CD4-positive, CD25-positive, alpha-beta regulatory T cell (primary cell): ENCODE data around the gene ADCY2. TPM values are rescaled to one million over a fixed set of nuclear protein-coding genes. Genes with fewer than 3 reads are reported as not detected.

ENCODE experiments used
- ATAC-seq, 2 donors: fragments of 150-1000 bp; cut with Tn5 transposase; one replicate each; pipeline ENCODE4 v1.10.0; 2021; ENCODE audit warnings: low read depth in 2 of 2, moderate number of reproducible peaks in 2 of 2, moderate library complexity in 1 of 2
- DNase-seq, 3 donors: peaks; one replicate each; pipeline versions ENCODE4 v3.0.0 to v3.0.0-alpha.2; 2012 to 2022; ENCODE audit warnings: mixed read lengths in 1 of 3
- H3K27ac ChIP-seq: one replicate; pipeline ENCODE4 v1.7.0; 2013; ENCODE audit warnings: mild to moderate bottlenecking, low read length; ENCODE audit not compliant: insufficient read depth, poor library complexity, severe bottlenecking
- H3K27me3 ChIP-seq: one replicate; pipeline ENCODE4 v1.7.0; 2013; ENCODE audit warnings: low read length; ENCODE audit not compliant: control insufficient read depth, insufficient read depth
- H3K36me3 ChIP-seq: one replicate; pipeline ENCODE4 v1.7.0; 2013; ENCODE audit warnings: mild to moderate bottlenecking, low read length, moderate library complexity; ENCODE audit not compliant: control insufficient read depth, insufficient read depth
- H3K4me1 ChIP-seq: 2 replicates; pipeline ENCODE4 v1.7.0; 2013; ENCODE audit warnings: mild to moderate bottlenecking, low read length; ENCODE audit not compliant: insufficient read depth, control insufficient read depth, poor library complexity, severe bottlenecking
- H3K4me3 ChIP-seq: one replicate; pipeline ENCODE4 v1.7.0; 2013; ENCODE audit warnings: low read depth, mild to moderate bottlenecking, low read length, moderate library complexity
- H3K9me3 ChIP-seq, 2 experiments: 1 replicate in 1 of 2; 2 replicates in 1 of 2; pipeline ENCODE4 v1.7.0; 2013; ENCODE audit warnings: low read length in 2 of 2, mild to moderate bottlenecking in 1 of 2, moderate library complexity in 1 of 2; ENCODE audit not compliant: control insufficient read depth in 2 of 2
- H3K27ac Mint-ChIP-seq, 3 donors: one replicate each; pipeline ENCODE4 v1.8.0; 2020 to 2022; ENCODE audit warnings: mild to moderate bottlenecking in 3 of 3, mixed read lengths in 3 of 3, moderate library complexity in 2 of 3
- H3K27me3 Mint-ChIP-seq: one replicate; pipeline ENCODE4 v1.8.0; 2022; ENCODE audit warnings: mild to moderate bottlenecking, mixed read lengths
- H3K36me3 Mint-ChIP-seq: one replicate; pipeline ENCODE4 v1.8.0; 2020; ENCODE audit warnings: mixed read lengths
- H3K4me1 Mint-ChIP-seq, 4 donors: one replicate each; pipeline ENCODE4 v1.8.0; 2020 to 2022; ENCODE audit warnings: mixed read lengths in 4 of 4, mild to moderate bottlenecking in 1 of 4
- H3K4me3 Mint-ChIP-seq, 4 donors: one replicate each; pipeline ENCODE4 v1.8.0; 2020 to 2022; ENCODE audit warnings: mild to moderate bottlenecking in 4 of 4, mixed read lengths in 4 of 4, moderate library complexity in 3 of 4
- H3K9me3 Mint-ChIP-seq, 7 donors: one replicate each; pipeline ENCODE4 v1.8.0; 2020 to 2022; ENCODE audit warnings: mixed read lengths in 7 of 7, mild to moderate bottlenecking in 3 of 7, moderate library complexity in 2 of 7
- polyA plus RNA-seq, 4 donors: library from polyadenylated mRNA; unstranded; fragments of 300-500 nt; fragmentation: Illumina TruSeq; gene quantifications; one replicate each; pipeline ENCODE4 v1.2.3, GENCODE V29; 2021
- total RNA-seq: library from RNA; stranded (reverse); gene quantifications from one replicate; pipeline ENCODE4 v1.2.3, GENCODE V29; 2022

The ADCY2 gene
- total and polyA plus RNA-seq, 5 donors from 2014 or later: not detected

DNA sequence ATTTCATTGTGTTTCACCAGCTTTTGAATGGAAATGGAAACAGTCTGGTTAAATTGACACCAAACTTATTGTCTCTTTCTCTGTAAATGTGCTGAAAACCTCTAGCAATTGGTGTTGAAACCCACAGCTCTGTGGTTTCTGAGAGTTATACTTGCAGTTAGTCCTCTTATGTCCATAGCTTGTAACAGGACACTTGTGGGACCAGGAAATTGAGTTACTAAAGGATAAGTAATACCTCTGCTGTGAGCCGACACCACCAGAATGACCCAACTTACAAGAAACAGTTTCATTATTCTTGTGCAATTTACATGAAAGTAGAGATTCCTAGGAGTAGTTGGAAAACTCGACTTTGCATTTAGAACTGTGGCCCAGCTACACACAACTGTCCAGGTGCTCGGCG, 263.5 kb downstream of the ADCY2 start:
- Mint-ChIP-seq H3K27me3 (no peaks in the 10 kb centered on the region), H3K9me3 (peaks cover 0 to 3% (median 0%) of the 10 kb centered on the region in 7 donors), H3K4me1 (no peaks in the 10 kb centered on the region), H3K36me3 (no peaks in the 10 kb centered on the region), H3K4me3 (no peak overlapping the region), H3K27ac (no peak overlapping the region)
- no peaks in the 10 kb centered on the region for H3K4me1 ChIP-seq
- H3K9me3 ChIP-seq: no peaks in the 10 kb centered on the region
- no peaks in the 10 kb centered on the region for H3K27me3 ChIP-seq
- H3K36me3 ChIP-seq: no peaks in the 10 kb centered on the region
- H3K4me3 ChIP-seq: no peak overlapping the region
- ATAC-seq (no peak), DNase-seq (no peak)
- H3K27ac ChIP-seq: no peak overlapping the region

- no peak for ATAC-seq
- Histone ChIP-seq H3K4me1 (no peaks in the 10 kb centered on the region), H3K4me3 (no peak overlapping the region), H3K27me3 (no peaks in the 10 kb centered on the region), H3K9me3 (no peaks in the 10 kb centered on the region), H3K27ac (no peak overlapping the region), H3K36me3 (no peaks in the 10 kb centered on the region)
- DNase-seq: no peak
- peaks cover 0 to 5% (median 3%) of the 10 kb centered on the region in 7 donors for H3K9me3 Mint-ChIP-seq
- no peaks in the 10 kb centered on the region for H3K36me3 Mint-ChIP-seq
- no peaks in the 10 kb centered on the region for H3K4me1 Mint-ChIP-seq
- H3K27ac Mint-ChIP-seq: no peak overlapping the region
- no peaks in the 10 kb centered on the region for H3K27me3 Mint-ChIP-seq
- no peak overlapping the region for H3K4me3 Mint-ChIP-seq
These were observed 266.4 kb downstream of the ADCY2 start for GRCh38 chr5:7662289-7662688.

GRCh38 chr5:7663808-7664207, 267.9 kb downstream of the ADCY2 start:
- H3K4me3 Mint-ChIP-seq: no peak overlapping the region
- Histone ChIP-seq H3K9me3 (no peaks in the 10 kb centered on the region), H3K4me3 (no peak overlapping the region), H3K4me1 (no peaks in the 10 kb centered on the region), H3K27ac (no peak overlapping the region), H3K36me3 (no peaks in the 10 kb centered on the region), H3K27me3 (no peaks in the 10 kb centered on the region)
- ATAC-seq (no peak), DNase-seq (no peak)
- no peak overlapping the region for H3K27ac Mint-ChIP-seq
- H3K36me3 Mint-ChIP-seq: no peaks in the 10 kb centered on the region
- peaks cover 0 to 5% (median 2%) of the 10 kb centered on the region in 7 donors for H3K9me3 Mint-ChIP-seq
- peaks cover 0 to 2% (median 0%) of the 10 kb centered on the region in 4 donors for H3K4me1 Mint-ChIP-seq
- H3K27me3 Mint-ChIP-seq: no peaks in the 10 kb centered on the region

DNA sequence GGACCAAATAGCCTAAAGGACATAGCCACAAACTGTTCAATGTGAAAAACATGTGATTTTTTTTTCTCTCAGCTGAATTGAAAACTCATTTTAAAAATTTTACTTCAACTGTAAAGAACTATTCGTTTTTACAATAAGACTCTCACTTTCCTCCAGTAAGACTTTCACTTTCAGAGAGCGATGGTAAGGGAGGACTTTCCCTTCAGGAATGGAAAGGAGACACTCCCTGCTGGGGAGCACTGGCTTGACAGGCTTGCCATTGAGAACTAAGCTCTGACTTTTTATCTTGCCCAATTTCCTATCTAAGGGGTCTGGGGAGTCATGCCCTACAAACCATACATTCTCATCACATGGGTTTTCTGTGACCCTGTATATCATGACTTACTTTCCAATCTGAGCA, 268.3 kb downstream of the ADCY2 start:
- Mint-ChIP-seq H3K36me3 (no peaks in the 10 kb centered on the region), H3K4me3 (no peak overlapping the region), H3K27me3 (no peaks in the 10 kb centered on the region), H3K4me1 (peaks cover 0 to 2% (median 0%) of the 10 kb centered on the region in 4 donors), H3K9me3 (peaks cover 0 to 5% (median 3%) of the 10 kb centered on the region in 7 donors), H3K27ac (no peak overlapping the region)
- Histone ChIP-seq H3K36me3 (no peaks in the 10 kb centered on the region), H3K27ac (no peak overlapping the region), H3K9me3 (no peaks in the 10 kb centered on the region), H3K4me3 (no peak overlapping the region), H3K27me3 (no peaks in the 10 kb centered on the region), H3K4me1 (no peaks in the 10 kb centered on the region)
- no peak for DNase-seq
- ATAC-seq: no peak

DNA sequence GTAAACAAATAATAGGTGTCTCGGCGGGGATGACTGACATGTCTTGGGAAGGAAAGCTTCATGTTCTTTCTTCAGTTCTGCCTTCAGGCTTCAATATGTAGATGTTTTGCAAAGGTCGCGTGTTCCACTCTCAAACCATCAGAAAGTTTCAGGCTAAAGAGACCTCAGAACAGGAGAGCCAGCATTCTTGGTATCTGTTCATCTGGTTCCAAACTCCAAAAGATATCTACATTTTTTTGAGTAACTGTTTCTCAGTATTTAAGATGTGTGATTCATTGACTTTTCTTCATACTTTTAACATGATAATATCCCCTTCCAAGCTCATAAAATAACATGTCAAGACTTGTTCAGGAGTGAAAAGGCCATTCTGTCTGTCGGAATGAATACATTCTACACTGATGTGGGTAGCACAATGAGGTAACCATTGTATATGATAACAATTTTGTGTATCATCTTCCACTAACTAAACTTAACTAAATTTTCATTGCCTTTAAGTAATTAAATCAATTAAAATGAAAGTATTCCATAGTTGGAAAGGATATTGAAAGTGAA, 271.4 kb downstream of the ADCY2 start:
- Histone ChIP-seq H3K4me1 (no peaks in the 10 kb centered on the region), H3K36me3 (no peaks in the 10 kb centered on the region), H3K27me3 (no peaks in the 10 kb centered on the region), H3K9me3 (no peaks in the 10 kb centered on the region), H3K4me3 (no peak overlapping the region), H3K27ac (no peak overlapping the region)
- DNase-seq: no peak
- Mint-ChIP-seq H3K4me1 (peaks cover 0 to 2% (median 0%) of the 10 kb centered on the region in 4 donors), H3K36me3 (no peaks in the 10 kb centered on the region), H3K27ac (no peak overlapping the region), H3K4me3 (no peak overlapping the region), H3K27me3 (no peaks in the 10 kb centered on the region), H3K9me3 (peaks cover 0 to 5% (median 0%) of the 10 kb centered on the region in 7 donors)
- ATAC-seq: no peak

DNA sequence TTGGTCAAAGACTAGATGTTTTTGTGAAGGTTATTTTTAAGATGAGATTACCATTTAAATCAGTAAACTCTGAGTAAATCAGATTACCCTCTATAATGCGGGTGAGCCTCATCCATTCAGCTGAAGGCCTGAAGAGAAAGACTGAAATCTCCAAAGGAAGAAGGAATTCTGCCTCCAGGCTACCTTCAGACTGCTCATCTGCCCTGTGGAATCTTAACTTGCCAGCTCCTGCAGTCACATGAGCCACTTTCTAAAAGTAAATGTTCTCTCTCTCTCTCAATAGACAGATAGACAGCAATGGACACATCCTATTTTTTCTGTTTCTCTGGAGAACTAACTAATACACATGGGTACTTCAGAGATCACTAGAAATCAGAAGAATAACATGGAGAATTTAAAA, 272.2 kb downstream of the ADCY2 start:
- no peaks in the 10 kb centered on the region for H3K36me3 Mint-ChIP-seq
- H3K27ac Mint-ChIP-seq: no peak overlapping the region
- ATAC-seq (no peak), DNase-seq (no peak)
- H3K4me1 ChIP-seq: no peaks in the 10 kb centered on the region
- no peaks in the 10 kb centered on the region for H3K27me3 Mint-ChIP-seq
- H3K27me3 ChIP-seq: no peaks in the 10 kb centered on the region
- H3K4me3 Mint-ChIP-seq: no peak overlapping the region
- peaks cover 0 to 2% (median 0%) of the 10 kb centered on the region in 4 donors for H3K4me1 Mint-ChIP-seq
- H3K4me3 ChIP-seq: no peak overlapping the region
- H3K27ac ChIP-seq: no peak overlapping the region
- H3K9me3 ChIP-seq: no peaks in the 10 kb centered on the region
- no peaks in the 10 kb centered on the region for H3K36me3 ChIP-seq
- H3K9me3 Mint-ChIP-seq: peaks cover 0 to 5% (median 0%) of the 10 kb centered on the region in 7 donors

- H3K27me3 Mint-ChIP-seq: no peaks in the 10 kb centered on the region
- Histone ChIP-seq H3K36me3 (no peaks in the 10 kb centered on the region), H3K4me1 (no peaks in the 10 kb centered on the region), H3K27ac (no peak overlapping the region), H3K9me3 (no peaks in the 10 kb centered on the region), H3K27me3 (no peaks in the 10 kb centered on the region), H3K4me3 (no peak overlapping the region)
- peaks cover 0 to 5% (median 0%) of the 10 kb centered on the region in 7 donors for H3K9me3 Mint-ChIP-seq
- H3K4me3 Mint-ChIP-seq: no peak overlapping the region
- no peak overlapping the region for H3K27ac Mint-ChIP-seq
- no peak for DNase-seq
- no peaks in the 10 kb centered on the region for H3K36me3 Mint-ChIP-seq
- H3K4me1 Mint-ChIP-seq: peaks cover 0 to 2% (median 0%) of the 10 kb centered on the region in 4 donors
- no peak for ATAC-seq
These were observed 272.7 kb downstream of the ADCY2 start for GRCh38 chr5:7668627-7669026.

DNA sequence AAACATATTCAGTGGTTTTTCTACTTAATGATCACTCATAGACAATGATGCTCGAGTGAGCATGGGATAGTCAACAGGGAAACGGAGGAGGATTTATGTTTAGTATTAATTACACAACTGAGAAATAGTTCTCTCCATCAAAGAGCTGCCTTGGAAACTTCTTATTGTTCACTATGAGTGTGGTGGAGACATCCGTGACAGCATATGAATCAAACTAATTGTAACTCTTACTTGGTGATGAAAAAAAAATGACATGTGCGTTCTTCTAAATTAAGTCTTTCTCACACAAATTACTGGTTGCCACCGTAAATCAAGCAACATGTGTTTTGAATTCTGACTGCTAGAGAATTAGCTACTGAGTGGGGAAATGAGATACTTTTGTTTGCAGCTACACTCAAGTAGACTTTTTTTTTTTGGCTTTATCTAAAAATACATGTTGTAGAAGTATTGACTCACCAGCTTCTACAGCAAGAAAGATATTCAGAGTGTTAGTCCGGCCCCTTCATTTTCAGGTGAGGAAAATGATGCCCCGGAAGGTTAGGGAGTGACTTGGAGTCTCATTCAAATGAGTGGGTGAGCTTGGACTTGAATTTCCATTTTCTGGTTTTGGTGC, 275.5 kb downstream of the ADCY2 start:
- H3K27ac ChIP-seq: no peak overlapping the region
- no peaks in the 10 kb centered on the region for H3K9me3 ChIP-seq
- H3K4me3 ChIP-seq: no peak overlapping the region
- H3K36me3 ChIP-seq: no peaks in the 10 kb centered on the region
- no peaks in the 10 kb centered on the region for H3K27me3 ChIP-seq
- DNase-seq: no peak
- no peaks in the 10 kb centered on the region for H3K27me3 Mint-ChIP-seq
- no peaks in the 10 kb centered on the region for H3K36me3 Mint-ChIP-seq
- ATAC-seq: no peak
- H3K4me3 Mint-ChIP-seq: no peak overlapping the region
- peaks cover 0 to 2% (median 0%) of the 10 kb centered on the region in 4 donors for H3K4me1 Mint-ChIP-seq
- H3K4me1 ChIP-seq: no peaks in the 10 kb centered on the region
- H3K9me3 Mint-ChIP-seq: peaks cover 0 to 2% (median 0%) of the 10 kb centered on the region in 7 donors
- no peak overlapping the region for H3K27ac Mint-ChIP-seq
